ENCODE data around the gene DBP. TPM values are rescaled to one million over a fixed set of nuclear protein-coding genes. Genes with fewer than 3 reads are reported as not detected.

The DBP gene
- total and polyA plus RNA-seq, 2 of the 13 experiments (the other 11 are each of a cell fraction or from before 2014, with no cell fraction given), result 1.7 to 5.8 TPM

DNA sequence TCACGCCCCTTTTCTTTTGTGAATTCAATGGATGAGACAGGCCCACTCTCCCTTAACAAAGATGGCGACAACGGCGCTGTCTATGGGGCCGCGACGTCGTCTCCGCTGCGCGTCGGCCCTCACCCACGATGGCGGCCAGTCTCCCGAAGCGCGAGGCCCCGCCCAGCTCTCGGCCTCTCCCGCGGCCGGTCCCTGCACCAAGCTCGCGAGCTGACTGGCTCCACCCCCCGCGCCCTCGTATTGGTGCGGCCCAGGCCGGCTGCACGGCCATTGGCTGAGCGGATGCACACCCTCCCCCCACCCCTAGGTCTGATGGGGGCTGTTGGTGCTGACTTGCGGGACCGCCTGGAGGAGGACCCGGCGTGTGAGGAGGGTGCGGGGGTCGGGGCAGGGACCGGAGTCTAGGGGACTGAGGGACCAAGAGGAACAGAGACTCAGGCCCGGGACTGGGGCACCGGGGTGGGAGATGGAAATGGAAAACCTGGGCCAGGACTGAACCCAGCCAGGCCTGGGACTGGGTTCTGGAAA, 13.0 kb downstream of the DBP start (continued):
- no peak for TF ChIP-seq NPAS2 (CRISPR knock-in tag; IDR thresholded peaks at IDR 0.05; ENCODE audit: borderline replicate concordance)
- TF ChIP-seq FOXM1 (CRISPR knock-in tag; IDR thresholded peaks at IDR 0.05), result no peak
- no peak for TF ChIP-seq ZNF333 (CRISPR knock-in tag; IDR thresholded peaks at IDR 0.05; ENCODE audit: borderline replicate concordance)
- TF ChIP-seq MEIS2 (CRISPR knock-in tag; IDR thresholded peaks at IDR 0.05), result no peak
- TF ChIP-seq ZNF784 (CRISPR knock-in tag; IDR thresholded peaks at IDR 0.05; ENCODE audit: borderline replicate concordance), result no peak
- TF ChIP-seq KLF9 (CRISPR knock-in tag; IDR thresholded peaks at IDR 0.05; ENCODE audit: low read depth), result no peak
- TF ChIP-seq ZNF549 (CRISPR knock-in tag; IDR thresholded peaks at IDR 0.05), result no peak
- TF ChIP-seq HNRNPH1 (optimal IDR thresholded peaks at IDR 0.05; ENCODE audit: low read depth, low read length), result no peak
- no peak for TF ChIP-seq HOXD1 (CRISPR knock-in tag; IDR thresholded peaks at IDR 0.05)
- no peak for TF ChIP-seq KDM5A (IDR thresholded peaks at IDR 0.05; ENCODE audit: borderline replicate concordance, low read length)
- TF ChIP-seq ZNF780A (CRISPR knock-in tag; IDR thresholded peaks at IDR 0.05), result no peak
- no peak for TF ChIP-seq XBP1 (CRISPR knock-in tag; IDR thresholded peaks at IDR 0.05)
- TF ChIP-seq LBX2 (CRISPR knock-in tag; IDR thresholded peaks at IDR 0.05; ENCODE audit: borderline replicate concordance), result no peak
- TF ChIP-seq KDM5B (CRISPR knock-in tag; IDR thresholded peaks at IDR 0.05; ENCODE audit: borderline replicate concordance), result no peak
- no peak for TF ChIP-seq ZBTB46 (CRISPR knock-in tag; IDR thresholded peaks at IDR 0.05; ENCODE audit: borderline replicate concordance)
- no peak for TF ChIP-seq ZNF468 (CRISPR knock-in tag; IDR thresholded peaks at IDR 0.05)
- no peak for TF ChIP-seq ZNF674 (CRISPR knock-in tag; IDR thresholded peaks at IDR 0.05; ENCODE audit: low read depth)
- no peak for TF ChIP-seq GRHL1 (CRISPR knock-in tag; conservative IDR thresholded peaks at IDR 0.05)
- TF ChIP-seq ZNF552 (CRISPR knock-in tag; IDR thresholded peaks at IDR 0.05; ENCODE audit: borderline replicate concordance), result no peak
- no peak for TF ChIP-seq HES4 (CRISPR knock-in tag; IDR thresholded peaks at IDR 0.05; ENCODE audit: borderline replicate concordance)
- no peak for TF ChIP-seq ZNF564 (CRISPR knock-in tag; IDR thresholded peaks at IDR 0.05)
- TF ChIP-seq ZNF124 (CRISPR knock-in tag; IDR thresholded peaks at IDR 0.05), result no peak
- TF ChIP-seq GATAD2A (CRISPR knock-in tag; IDR thresholded peaks at IDR 0.05), result no peak
- TF ChIP-seq, protein P1, sequence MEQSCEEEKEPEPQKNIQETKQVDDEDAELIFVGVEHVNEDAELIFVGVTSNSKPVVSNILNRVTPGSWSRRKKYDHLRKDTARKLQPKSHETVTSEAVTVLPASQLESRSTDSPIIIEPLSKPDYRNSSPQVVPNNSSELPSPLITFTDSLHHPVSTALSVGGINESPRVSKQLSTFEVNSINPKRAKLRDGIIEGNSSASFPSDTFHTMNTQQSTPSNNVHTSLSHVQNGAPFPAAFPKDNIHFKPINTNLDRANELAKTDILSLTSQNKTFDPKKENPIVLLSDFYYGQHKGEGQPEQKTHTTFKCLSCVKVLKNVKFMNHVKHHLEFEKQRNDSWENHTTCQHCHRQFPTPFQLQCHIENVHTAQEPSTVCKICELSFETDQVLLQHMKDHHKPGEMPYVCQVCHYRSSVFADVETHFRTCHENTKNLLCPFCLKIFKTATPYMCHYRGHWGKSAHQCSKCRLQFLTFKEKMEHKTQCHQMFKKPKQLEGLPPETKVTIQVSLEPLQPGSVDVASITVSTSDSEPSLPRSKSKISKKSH (CRISPR knock-in tag; IDR thresholded peaks at IDR 0.05; ENCODE audit: borderline replicate concordance), result no peak

All from HepG2 (cell line).